Stimulated activated CD8-positive, alpha-beta memory T cell treated with anti-CD3 and anti-CD28 coated beads, Interleukin-12 subunit alpha, Interleukin-12 subunit beta, amount 100 ng/mL, for 1 hour (primary cell): ENCODE data around the gene DGUOK.
"Not testable (repeated sequence)": the region's sequence is repeated elsewhere in the genome, so short reads cannot be mapped to it uniquely, and the experiment has no call there.

ENCODE experiments used
- DNase-seq: peaks from one replicate; pipeline ENCODE4 v3.0.0-alpha.2; 2020; ENCODE audit warnings: low read depth

Gene DGUOK

DNA sequence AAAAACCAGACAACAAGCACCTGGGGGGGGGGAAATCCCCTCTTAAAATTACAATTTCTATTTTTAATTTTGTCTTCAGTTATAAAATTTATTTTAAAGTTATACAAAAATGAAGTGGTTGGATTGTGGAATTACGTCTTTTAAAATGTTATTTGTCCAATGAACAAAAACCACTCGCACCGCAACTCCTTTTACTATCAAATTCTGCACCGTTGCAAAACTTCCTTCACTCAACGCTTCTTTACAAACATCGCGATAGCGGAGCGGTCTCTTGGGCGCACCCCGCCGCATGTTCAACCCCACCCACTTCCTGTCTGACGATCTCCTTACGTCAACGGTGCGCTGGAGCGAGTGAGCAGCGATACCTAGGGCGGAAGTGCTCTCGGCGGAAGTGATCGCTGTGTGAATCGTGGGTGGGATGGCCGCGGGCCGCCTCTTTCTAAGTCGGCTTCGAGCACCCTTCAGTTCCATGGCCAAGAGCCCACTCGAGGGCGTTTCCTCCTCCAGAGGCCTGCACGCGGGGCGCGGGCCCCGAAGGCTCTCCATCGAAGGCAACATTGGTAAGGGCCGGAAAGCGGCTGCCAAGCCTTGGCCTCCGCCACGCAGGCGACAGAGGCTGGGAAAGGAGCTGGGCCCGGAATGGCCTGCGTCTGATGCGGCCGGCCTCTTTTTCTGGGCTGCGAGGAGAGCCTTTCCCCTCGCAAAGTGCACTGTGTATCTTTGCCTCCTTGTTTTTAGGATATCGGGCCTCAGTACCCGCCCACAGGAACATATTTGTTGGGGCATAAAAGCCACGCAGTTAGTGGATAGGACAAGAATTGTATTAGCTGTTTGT lies at the start of gene DGUOK:
Gene DGUOK (plus strand): TSS at position 388 of the 835 bp plus-strand sequence. CDS start 31 bp downstream, at position 419.
- peak; percentile 93 for DNase-seq

DNA sequence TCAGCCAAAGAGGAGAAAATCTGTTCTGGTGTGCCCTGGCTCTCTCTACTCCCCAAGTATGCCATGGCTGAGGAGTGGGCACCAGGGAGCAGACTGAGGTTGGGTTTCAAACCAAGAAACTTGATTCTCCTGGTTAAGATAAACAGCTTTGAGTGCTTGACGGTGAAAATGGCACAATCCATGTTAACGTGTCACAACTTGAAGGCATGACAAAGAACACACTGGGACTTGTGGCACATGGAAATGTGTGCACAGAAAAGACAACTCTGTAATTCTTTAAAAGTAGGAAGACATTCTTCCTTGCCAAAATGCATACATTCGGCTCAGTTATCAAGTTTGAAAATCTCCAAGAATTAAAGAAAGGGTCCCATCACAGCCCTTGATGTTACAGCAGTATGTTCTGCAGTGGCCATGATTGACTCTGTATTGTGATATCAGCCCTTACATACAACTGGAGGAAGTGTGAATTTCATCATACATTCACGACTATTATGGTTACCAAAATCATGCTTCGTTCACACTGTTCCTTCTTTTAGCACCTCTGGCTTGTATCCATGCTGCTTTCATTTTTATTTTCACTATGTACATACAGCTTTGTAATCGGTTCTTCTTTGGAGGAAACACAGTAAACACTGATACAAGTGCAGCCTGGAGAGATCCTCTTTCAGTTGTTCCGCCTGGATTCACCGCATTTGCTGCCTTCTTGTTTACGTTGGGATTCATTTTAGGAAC lies 49.4 kb upstream of the DGUOK start:
- DNase-seq = no peak

DNA sequence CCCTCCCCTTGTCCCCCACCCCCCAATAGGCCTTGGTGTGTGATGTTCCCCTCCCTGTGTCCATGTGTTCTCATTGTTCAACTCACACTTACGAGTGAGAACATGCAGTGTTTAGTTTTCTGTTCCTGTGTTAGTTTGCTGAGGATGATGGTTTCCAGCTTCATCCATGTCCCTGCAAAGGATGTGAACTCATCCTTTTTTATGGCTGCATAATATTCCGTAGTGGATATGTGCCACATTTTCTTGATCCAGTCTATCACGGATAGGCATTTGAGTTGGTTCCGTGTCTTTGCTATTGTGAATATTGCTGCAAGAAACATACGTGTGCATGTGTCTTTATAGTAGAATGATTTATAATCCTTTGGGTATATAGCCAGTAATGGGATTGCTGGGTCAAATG lies 48.7 kb upstream of the DGUOK start:
- not testable (repeated sequence) for DNase-seq

DNA sequence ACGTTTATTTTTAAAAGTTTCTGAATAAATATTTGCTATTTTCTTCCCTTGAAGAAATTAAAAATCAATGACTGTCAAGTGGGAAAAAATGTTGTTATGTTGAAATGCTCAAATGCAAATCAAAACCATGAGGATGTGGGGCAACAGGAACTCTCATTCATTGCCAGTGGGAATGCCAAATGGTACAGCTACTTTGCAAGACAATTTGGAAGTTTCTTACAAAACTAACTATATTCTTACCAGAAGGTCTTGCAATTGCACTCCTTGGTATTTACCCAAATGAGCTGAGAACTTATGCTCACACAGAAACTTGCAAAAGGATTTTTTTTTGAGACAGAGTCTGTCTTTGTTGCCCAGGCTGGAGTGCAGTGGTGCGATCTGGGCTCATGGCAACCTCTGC lies 41.3 kb upstream of the DGUOK start:
- DNase-seq = no peak

DNA sequence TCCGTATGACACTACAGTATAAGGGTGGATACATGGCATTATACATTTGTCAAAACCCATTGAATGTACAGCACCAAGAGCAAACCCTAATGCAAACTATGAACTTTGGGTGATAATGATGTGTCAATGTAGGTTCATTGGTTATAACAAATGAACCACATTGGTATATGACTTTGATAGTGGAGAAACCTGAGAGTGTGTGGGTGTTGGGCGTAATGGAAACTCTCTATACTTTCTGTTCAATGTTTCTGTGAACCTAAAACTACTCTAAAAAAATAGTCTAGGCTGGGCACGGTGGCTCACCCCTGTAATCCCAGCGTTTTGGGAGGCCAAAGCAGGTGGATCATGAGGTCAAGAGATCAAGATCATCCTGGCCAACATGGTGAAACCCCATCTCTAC lies 40.3 kb upstream of the DGUOK start:
- no peak for DNase-seq

DNA sequence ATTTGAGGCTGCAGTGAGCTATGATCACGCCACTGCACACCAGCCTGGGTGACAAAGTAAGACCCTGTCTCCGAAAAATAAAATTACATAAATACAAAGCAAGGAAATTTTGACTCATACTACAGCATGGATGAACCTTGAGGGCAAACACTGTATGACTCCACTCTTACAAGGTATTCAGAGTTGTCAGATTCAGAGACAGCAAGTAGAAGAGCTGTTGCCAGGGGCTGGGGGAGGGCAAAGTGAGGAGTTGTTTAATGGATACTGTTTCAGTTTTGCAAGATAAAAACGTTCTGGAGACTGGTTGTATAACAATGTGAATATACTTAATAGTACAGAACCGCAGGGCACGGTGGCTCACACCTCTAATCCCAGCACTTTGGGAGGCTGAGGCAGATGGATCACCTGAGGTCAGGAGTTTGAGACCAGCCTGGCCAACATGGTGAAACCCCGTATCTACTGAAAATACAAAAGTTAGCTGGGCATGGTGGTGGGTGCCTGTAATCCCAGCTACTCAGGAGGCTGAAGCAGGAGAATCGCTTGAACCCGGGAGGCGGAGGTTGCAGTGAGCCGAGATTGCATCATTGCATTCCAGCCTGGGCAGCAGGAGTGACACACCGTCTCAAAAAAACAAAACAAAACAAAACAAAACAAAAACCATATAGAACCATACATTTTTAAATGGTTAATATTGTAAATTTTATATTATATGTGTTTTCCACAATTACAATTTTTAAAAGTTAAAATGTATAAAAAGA lies 38.9 kb upstream of the DGUOK start:
- not testable (repeated sequence) for DNase-seq

DNA sequence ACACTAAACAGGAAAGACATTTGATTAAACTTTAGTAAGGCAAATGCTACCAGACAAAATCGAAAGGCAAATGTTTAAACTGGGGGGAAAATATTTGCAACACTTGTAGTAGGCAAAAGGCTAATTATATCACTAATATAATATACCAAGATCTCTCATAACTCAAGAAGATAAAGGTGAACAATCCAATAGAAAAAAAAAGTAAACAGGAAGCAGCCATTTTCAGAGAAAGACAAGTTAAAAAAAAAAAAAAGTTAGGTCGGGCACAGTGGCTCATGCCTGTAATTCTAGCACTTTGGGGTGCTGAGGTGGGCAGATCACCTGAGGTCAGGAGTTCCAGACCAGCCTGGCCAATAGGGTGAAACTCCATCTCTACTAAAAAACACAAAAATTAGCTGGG lies 38.3 kb upstream of the DGUOK start:
- DNase-seq = no peak

DNA sequence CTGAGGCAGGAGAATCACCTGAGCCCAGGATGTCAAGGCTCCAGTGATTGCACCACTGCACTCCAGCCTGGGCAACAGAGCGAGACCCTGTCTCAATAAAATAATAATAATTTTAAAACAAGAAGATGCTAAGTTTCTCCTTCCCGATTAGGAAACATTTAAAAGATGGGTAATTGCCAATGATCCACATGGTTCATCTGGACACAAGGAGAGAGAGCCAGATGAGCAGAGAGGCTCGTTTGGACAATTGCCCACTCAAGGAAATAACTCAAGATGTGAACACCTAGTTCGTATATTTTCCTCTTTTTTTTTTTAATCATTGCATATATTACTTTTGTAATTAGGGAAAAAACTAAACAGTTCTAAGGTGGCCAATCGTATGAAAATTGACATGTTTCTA lies 37.5 kb upstream of the DGUOK start:
- no peak for DNase-seq

DNA sequence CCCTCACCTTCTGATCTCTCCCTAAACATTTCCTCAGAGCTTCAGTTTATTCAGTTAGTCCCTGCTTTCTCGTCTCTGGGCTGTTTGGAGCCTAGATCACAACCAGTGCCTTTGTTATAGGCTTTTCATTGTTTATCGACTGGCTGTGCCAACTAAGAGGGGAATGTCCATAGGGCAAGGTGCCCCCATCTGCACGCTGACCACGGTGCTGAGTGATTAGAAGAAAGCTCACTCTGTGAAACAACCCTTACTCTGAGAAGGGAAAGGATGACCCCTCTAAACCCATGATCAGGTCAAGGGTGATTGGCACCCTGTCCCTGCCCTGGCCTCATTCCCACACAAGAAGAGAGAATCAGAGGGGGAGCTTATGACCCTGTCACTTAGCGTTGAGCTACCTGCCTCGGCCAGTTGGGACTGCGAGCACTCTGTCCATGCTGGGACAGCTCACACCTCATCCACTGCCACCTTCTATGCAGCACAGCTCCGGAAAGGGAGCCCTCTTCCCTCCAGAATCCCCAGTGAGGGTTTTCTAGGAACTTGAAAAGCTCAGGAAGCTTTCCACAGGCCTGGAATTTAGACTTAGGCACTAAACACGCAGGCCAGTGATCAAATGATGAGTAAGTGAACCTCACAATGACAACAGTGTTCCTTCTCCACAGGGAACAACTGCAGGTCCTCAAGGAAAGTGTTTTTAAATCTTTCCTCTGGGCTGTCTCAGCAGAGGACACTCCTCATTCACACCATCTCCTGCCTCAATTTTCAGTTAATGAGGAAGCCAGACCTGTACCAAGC lies 36.2 kb upstream of the DGUOK start:
- DNase-seq = no peak

DNA sequence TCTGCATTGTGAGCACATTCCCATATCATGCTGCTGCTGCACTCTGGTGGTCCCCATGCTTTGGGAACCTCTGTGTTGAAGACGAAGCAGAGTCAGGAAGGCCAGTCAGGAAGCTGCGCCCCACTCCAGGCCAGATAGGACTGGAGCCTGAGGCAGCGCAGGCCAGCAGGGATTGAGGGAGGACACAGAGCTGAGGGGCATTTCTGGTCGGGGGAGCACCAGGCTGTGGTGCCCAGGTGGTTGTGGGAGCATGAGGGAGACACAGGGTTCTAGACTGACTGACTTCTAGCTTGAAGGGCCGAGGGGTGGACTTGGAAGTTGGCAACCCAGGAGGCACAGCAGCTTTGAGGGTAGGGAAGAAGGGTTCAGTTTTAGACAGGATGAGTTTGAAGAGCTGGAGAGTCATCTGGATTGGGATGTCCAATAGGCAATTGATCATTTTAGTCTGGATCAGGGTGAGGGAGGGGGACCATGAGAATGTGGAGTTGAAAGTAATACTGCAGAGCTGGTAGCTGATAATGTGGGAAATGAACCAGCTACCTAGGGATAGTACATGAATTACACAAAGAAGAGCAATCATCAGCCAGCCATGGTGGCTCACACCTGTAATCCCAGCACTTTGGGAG lies 35.3 kb upstream of the DGUOK start:
- DNase-seq = no peak

DNA sequence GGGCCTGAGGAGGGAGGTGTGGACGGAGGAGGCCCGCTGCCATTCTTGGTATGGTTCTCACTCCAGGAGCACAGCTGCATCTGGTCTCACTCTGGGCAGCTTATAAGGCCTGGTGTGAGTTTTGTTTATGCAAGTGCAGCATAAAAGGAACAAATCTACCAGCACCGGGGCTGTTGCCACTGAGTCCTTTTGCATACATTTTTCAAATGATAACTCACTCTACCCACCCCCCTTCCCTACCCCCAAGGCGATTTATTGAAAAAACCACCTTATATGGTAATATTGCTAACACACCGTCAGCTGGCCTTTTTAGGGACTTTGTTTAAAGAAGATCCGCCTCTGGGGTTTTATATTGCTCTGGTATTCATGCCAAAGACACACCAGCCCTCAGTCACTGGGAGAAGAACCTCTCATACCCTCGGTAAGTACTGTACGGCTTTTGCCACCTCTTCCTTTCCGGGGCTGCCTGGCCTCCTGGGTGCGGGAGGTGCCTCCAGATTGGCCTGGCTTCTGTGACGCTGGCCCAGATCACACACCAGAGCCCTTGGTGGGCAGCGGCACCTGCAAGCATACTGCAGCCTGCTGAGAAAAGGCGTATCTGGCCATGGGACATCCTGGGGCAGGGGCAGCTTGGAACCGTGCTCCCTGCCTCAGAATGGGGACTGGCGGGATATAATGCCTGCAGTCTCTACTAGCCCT lies 33.9 kb upstream of the DGUOK start, which contains the start of gene ACTG2:
Gene ACTG2 (plus strand): TSS at position 378 of the 699 bp plus-strand sequence. CDS start 8,304 bp downstream, outside the sequence.
- DNase-seq = no peak

DNA sequence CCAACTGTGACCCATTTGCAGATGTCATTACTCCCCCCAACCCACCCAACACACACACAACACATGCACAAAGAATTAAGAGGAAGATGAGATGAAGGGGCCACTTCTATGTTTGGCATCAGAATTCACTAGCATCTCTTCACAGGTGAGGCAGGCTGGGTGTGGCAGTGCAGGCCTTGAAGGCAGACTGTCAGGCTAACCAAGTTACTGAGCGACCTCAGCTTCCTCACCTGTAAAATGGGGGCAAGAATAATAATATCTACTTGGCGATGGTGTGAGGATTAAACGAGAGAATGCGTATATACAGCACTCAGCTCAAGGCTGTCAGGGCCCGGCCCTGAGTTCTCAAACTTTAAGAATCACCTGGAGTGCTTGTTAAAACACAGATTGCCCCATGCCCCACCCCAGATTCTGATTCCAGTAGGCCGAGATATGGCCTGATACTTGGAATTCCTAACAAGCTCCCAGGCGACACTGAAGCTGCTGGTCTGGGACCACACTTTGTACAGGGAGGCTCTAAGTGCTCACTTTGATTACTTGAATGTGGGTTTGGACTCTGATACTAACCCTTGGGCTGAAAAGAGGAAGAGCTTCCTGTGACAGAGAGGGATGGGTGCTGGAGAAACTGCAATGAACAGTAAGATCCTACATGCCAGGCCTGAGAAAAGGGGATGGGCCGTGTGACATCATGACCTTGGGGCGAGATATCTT lies 32.8 kb upstream of the DGUOK start:
- no peak for DNase-seq

DNA sequence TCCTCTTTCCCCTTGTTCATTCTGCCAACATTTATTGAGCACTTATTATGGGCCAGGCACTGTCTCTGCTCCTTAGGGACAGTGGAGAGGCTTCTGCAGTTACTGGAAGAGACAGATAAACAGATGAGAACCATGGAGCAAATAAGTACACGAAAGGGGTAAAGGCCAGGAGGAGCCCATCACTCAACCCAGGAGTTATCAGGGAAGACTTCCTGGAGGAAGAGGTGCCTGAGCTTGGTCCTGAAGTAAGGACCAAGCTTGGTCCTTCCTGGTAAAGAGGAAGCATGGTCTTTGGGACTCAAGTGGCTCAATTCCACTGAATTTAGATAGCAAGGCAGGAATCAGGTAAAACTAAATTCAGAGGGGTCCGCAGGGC lies 32.2 kb upstream of the DGUOK start:
- DNase-seq = no peak

DNA sequence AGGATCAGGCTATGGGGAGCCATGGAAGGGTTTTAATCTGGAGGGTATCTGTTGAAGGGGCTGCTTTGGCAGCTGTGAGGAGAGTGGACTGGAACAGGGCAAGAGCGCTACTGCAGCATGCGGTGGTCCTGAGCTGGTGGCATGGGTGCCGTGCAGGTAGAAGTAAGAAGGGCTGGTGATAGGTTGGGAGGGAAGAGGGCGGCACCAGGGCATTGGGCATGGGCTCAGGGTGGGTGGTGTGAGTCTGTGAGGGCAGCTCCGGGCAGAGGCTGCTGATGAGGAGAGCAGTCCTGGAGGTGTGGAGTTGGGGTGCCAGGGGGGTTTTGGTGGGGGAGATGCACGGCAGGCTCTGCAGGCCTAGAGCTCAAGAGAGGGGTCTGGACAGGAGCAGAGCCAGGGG lies 31.8 kb upstream of the DGUOK start:
- no peak for DNase-seq

DNA sequence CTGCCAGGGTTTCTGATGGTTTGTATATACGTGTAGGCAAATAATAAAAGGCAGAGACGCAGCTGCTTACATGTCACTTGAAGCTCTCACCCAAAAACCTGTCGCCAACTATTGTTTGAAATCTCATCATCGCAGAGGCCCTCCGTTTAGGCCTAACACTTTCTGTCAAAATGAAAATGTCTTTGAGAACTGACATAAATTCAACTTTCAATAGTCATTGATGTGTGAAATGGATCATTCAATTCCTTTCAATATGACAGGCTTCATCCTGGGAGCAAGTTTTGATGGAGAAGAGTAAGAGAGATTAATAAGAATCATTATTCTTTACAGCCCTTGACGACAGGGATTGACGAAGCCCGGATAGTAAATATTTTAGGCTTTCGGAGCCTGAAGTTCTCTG lies 31.2 kb upstream of the DGUOK start:
- DNase-seq = no peak

DNA sequence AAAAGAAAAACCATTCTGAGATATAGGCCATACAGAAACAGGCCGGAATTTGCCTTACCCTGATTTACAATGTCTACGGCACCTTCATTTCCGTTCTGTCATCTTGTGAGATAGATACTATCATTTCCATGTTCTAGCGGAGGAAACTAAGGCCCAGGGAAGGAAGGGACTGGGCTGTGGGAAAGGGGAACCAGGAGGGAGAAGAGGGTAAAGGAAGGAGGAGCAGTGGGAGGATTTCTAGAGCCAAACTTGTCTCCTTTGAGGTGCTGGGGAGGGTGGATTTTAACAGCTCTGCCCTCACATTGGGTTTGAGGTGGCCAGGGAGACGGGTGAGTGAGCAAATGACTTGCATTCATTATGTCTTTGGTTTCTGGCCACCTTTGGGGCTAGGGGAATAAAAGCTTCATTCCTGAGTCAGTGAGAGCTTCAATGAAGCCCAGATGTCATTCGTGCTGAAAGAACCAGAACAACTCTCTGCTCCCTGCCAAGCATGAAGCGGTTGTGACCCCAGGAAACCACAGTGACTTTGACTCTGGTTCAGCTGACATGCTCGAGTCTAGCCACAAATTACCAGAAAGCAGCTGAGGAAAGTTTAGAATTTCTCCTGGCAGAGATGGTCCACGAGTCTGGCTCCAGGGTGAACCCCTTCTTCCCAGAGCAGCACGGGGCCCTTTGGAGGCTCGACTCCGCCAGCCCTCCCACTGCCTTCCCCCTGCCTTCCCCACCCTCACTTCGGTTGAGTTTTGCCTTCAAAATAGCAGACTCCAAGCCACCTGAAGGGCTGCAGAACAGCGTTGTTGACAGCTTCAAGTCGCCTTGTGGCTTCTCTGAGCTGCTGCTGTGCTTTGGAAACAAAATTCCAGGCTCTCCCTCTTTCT lies 30.1 kb upstream of the DGUOK start:
- no peak for DNase-seq

DNA sequence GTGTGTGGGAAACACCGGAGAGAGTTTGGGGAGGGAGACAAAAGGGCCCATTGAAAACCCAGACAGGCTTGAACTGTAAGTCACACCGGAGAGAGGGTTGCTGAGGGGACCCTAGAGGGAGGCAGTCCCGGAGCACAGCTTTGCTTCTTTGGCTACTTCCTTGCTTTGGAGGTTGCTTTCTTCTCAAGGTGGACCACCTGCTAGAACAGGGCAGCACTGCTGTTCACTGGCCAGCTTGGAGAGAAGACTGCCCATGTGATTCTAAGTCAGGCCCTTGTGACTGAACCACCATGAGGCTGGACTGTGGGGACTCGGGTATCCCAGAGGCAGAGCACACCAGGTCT lies 29.5 kb upstream of the DGUOK start:
- DNase-seq = no peak

DNA sequence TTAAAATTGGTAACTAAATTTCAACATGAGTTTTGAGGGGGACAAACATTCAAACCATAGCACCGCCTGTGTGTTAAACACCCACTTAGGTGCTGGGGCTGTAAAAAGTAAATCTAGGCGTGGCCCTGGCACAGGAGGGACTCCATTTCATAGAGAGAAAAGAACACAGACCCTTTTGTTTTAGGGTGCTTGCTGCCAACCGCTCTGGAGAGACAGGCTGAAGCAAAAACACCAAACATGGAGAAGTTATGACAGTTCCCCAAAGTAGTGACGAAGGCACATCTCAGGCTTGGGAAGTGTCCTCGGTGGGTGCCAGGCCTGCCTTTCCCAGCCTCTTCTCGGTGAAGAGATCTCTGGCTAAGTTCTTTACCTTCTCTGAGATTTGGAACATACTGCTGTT lies 28.7 kb upstream of the DGUOK start:
- no peak for DNase-seq

DNA sequence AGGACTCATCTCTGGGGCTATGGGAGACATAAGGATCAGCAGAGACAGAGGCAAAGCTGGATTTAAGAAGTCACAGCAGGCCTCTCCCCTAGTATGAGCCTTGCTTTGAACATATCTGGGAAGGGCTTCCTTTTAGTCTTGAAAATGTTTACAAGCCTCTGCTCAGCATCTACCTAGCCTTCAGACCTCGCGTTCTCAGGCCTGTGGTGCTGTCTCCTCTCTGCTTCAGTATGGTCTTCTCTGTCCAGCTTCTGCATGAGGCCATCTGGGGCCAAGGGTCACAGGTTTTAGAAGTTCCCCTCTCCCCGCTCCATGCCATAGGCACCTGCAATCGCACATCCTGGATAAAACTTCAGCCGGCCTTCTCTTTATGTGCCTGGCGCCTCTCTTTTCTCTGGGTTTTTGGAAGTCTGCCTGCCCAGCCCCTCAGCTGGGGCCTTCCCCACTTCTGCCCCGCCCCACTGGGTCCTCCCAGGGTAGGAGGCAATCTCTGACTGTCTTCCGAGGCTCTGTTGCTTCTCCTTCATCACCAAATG lies 26.8 kb upstream of the DGUOK start:
- DNase-seq = no peak
